ENCODE results near the gene PARP15.
"Not testable (repeated sequence)": the region's sequence is repeated elsewhere in the genome, so short reads cannot be mapped to it uniquely, and the experiment has no call there.

PARP15 gene

GRCh38 chr3:122618614-122619013 lies 41.2 kb downstream of the PARP15 start:
- DNase-seq (ENCODE audit: low read depth in 2 of 2): no peak

GRCh38 chr3:122619040-122619439 lies 41.6 kb downstream of the PARP15 start:
- DNase-seq (ENCODE audit: low read depth in 2 of 2): no peak

- DNase-seq (ENCODE audit: low read depth in 2 of 2): no peak
Observed at GRCh38 chr3:122620399-122620798, 42.9 kb downstream of the PARP15 start.

GRCh38 chr3:122621112-122621511 lies 43.7 kb downstream of the PARP15 start:
- DNase-seq (ENCODE audit: low read depth in 2 of 2): no peak

GRCh38 chr3:122623031-122623829 lies 45.8 kb downstream of the PARP15 start:
- no peak for DNase-seq (ENCODE audit: low read depth in 2 of 2)

- no peak for DNase-seq (ENCODE audit: low read depth in 2 of 2)
Observed at GRCh38 chr3:122626515-122627180, 49.2 kb downstream of the PARP15 start.

- DNase-seq (ENCODE audit: low read depth in 2 of 2): no peak
Observed at GRCh38 chr3:122627301-122627700, 49.9 kb downstream of the PARP15 start.

- no peak for DNase-seq (ENCODE audit: low read depth in 2 of 2)
Observed at GRCh38 chr3:122628567-122628966, 51.1 kb downstream of the PARP15 start.

GRCh38 chr3:122629763-122630162 lies 52.3 kb downstream of the PARP15 start:
- no peak for DNase-seq (ENCODE audit: low read depth in 2 of 2)

- no peak for DNase-seq (ENCODE audit: low read depth in 2 of 2)
Observed at GRCh38 chr3:122635789-122636188, 58.3 kb downstream of the PARP15 start.

GRCh38 chr3:122636697-122637096 lies 59.2 kb downstream of the PARP15 start:
- DNase-seq (ENCODE audit: low read depth in 2 of 2): no peak

- no peak for DNase-seq (ENCODE audit: low read depth in 2 of 2)
Observed at GRCh38 chr3:122640437-122640999, 63.1 kb downstream of the PARP15 start.

GRCh38 chr3:122642935-122643334 lies 65.5 kb downstream of the PARP15 start:
- DNase-seq (ENCODE audit: low read depth in 2 of 2): no peak

GRCh38 chr3:122646146-122646988 lies 68.9 kb downstream of the PARP15 start:
- no peak for DNase-seq (ENCODE audit: low read depth in 2 of 2)

GRCh38 chr3:122651233-122651907 lies 73.9 kb downstream of the PARP15 start:
- DNase-seq (ENCODE audit: low read depth in 2 of 2): not testable (repeated sequence)

- not testable (repeated sequence) for DNase-seq (ENCODE audit: low read depth in 2 of 2)
Observed at GRCh38 chr3:122651962-122652361, 74.5 kb downstream of the PARP15 start.

- DNase-seq (ENCODE audit: low read depth in 2 of 2): not testable (repeated sequence)
Observed at GRCh38 chr3:122658336-122658735, 80.9 kb downstream of the PARP15 start.

- DNase-seq (ENCODE audit: low read depth in 2 of 2): no peak
Observed at GRCh38 chr3:122660297-122660974, 83.0 kb downstream of the PARP15 start.

- DNase-seq (ENCODE audit: low read depth in 2 of 2): no peak
Observed at GRCh38 chr3:122661633-122662032, 84.2 kb downstream of the PARP15 start.

GRCh38 chr3:122662505-122662904 lies 85.1 kb downstream of the PARP15 start:
- no peak for DNase-seq (ENCODE audit: low read depth in 2 of 2)

All from stimulated activated CD4-positive, alpha-beta T cell treated with anti-CD3 and anti-CD28 coated beads, Interleukin-12 subunit alpha, Interleukin-12 subunit beta, amount 100 ng/mL, for 24 hours (primary cell).